ENCODE measurements around the gene RASL11A. TPM values are rescaled to one million over a fixed set of nuclear protein-coding genes. Genes with fewer than 3 reads are reported as not detected.

Gene RASL11A
- total and polyA plus RNA-seq, 2 of the 13 experiments (the other 11 are each of a cell fraction or from before 2014, with no cell fraction given): 3.0 to 4.1 TPM

GRCh38 chr13:27251166-27252091 lies 19.2 kb upstream of the RASL11A start, which contains the start of gene RPL21 (continued):
- TF ChIP-seq REXO4 (CRISPR knock-in tag; IDR thresholded peaks at IDR 0.05; ENCODE audit: borderline replicate concordance) (0 out of 2 replicates have a peak, but pooled peaks have one; percentile 57), RBFOX2 (IDR thresholded peaks at IDR 0.05; ENCODE audit: low read depth, low read length) (peak; percentile 98), ZNF629 (CRISPR knock-in tag; conservative IDR thresholded peaks at IDR 0.05) (no peak), ZNF570 (CRISPR knock-in tag; IDR thresholded peaks at IDR 0.05; ENCODE audit: borderline replicate concordance) (no peak), MED13 (CRISPR knock-in tag; IDR thresholded peaks at IDR 0.05) (peak; percentile 59), AKAP8 (CRISPR knock-in tag; IDR thresholded peaks at IDR 0.05) (0 out of 2 replicates have a peak, but pooled peaks have one; percentile 43), LBX2 (CRISPR knock-in tag; IDR thresholded peaks at IDR 0.05; ENCODE audit: borderline replicate concordance) (peak; percentile 34; the same call in 1 of the 2 replicates), KDM6A (CRISPR knock-in tag; IDR thresholded peaks at IDR 0.05; ENCODE audit: low read depth) (no peak), SMAD3 (CRISPR knock-in tag; IDR thresholded peaks at IDR 0.05) (peak; percentile 62; the same call in 1 of the 2 replicates), THRA (CRISPR knock-in tag; IDR thresholded peaks at IDR 0.05; ENCODE audit: borderline replicate concordance) (no peak), TERF1 (CRISPR knock-in tag; IDR thresholded peaks at IDR 0.05) (no peak), ZNF879 (CRISPR knock-in tag; IDR thresholded peaks at IDR 0.05) (peak; percentile 33; the same call in 1 of the 2 replicates), BHLHE40 (IDR thresholded peaks at IDR 0.05; ENCODE audit: low read length) (no peak), ZNF513 (CRISPR knock-in tag; conservative IDR thresholded peaks at IDR 0.05) (0 out of 2 replicates have a peak, but pooled peaks have one; percentile 15), MLLT10 (CRISPR knock-in tag; IDR thresholded peaks at IDR 0.05) (0 out of 2 replicates have a peak, but pooled peaks have one; percentile 18), CBX5 (CRISPR knock-in tag; IDR thresholded peaks at IDR 0.05; ENCODE audit: borderline replicate concordance) (peak; percentile 31; the same call in 1 of the 2 replicates), THYN1 (CRISPR knock-in tag; IDR thresholded peaks at IDR 0.05; ENCODE audit: borderline replicate concordance, low read depth) (no peak), ZBED4 (CRISPR knock-in tag; IDR thresholded peaks at IDR 0.05; ENCODE audit: borderline replicate concordance) (peak; percentile 63; the same call in 1 of the 2 replicates), ZFAT (CRISPR knock-in tag; conservative IDR thresholded peaks at IDR 0.05) (peak; percentile 60; the same call in 1 of the 2 replicates), ZNF746 (CRISPR knock-in tag; IDR thresholded peaks at IDR 0.05) (peak; percentile 53; the same call in 1 of the 2 replicates)
